Body of pancreas (tissue), 4 donors: Measurements from ENCODE around the gene CACNG3. TPM values are rescaled to one million over a fixed set of nuclear protein-coding genes. Genes with fewer than 3 reads are reported as not detected.

ENCODE experiments used
- ATAC-seq: fragments of 150-250 bp; one replicate; pipeline ENCODE4 v1.9.1; 2016
- DNase-seq, 4 donors: peaks; one replicate each; pipeline ENCODE4 v3.0.0-alpha.2; 2019
- H3K27ac ChIP-seq, 4 donors: fragments of 200-600 bp; sonication (generic); 1 replicate in 3 of 4; 2 replicates in 1 of 4; pipeline versions ENCODE4 v1.5.1 to v1.6.1; 2016 to 2019; ENCODE audit warnings: mild to moderate bottlenecking in 1 of 4, mixed read lengths in 1 of 4, moderate library complexity in 1 of 4
- H3K27me3 ChIP-seq, 2 donors: fragments of 200-600 bp; sonication (generic); one replicate each; pipeline ENCODE4 v1.6.0; 2016; ENCODE audit warnings: mild to moderate bottlenecking in 1 of 2
- H3K36me3 ChIP-seq, 2 donors: fragments of 200-600 bp; sonication (generic); replicated peaks in 1 of 2; 2 replicates each; pipeline ENCODE4 v1.5.1; 2016; ENCODE audit warnings: low read depth in 2 of 2; ENCODE audit not compliant: insufficient read depth in 1 of 2
- H3K4me1 ChIP-seq: fragments of 200-600 bp; sonication (generic); one replicate; pipeline ENCODE4 v1.6.0; 2016
- H3K4me3 ChIP-seq, 2 donors: fragments of 200-600 bp; sonication (generic); 1 replicate in 1 of 2; 2 replicates in 1 of 2; pipeline ENCODE4 v1.5.1; 2016 to 2019
- H3K9me3 ChIP-seq, 3 donors: fragments of 200-600 bp; sonication (generic); 1 replicate in 2 of 3; 2 replicates in 1 of 3; pipeline ENCODE4 v1.5.1; 2016
- CTCF ChIP-seq, 7 experiments: fragments of 450-650 bp in 4 of 7; fragments of 200-600 bp in 3 of 7; sonication (generic) in 3 of 7; IDR thresholded peaks; one replicate each; pipeline ENCODE4 v1.5.1; 2016 to 2019; ENCODE audit warnings: antibody characterized with exemption in 7 of 7
- POLR2A ChIP-seq, 3 donors: fragments of 450-650 bp; IDR thresholded peaks; one replicate each; pipeline ENCODE4 v1.6.1; 2016; ENCODE audit warnings: antibody characterized with exemption in 3 of 3, mild to moderate bottlenecking in 2 of 3
- WGBS, 2 donors: methylation state at CpG; one replicate each; pipeline ENCODE4 v1.1.5; 2017; 5-methylcytosine and 5-hydroxymethylcytosine counted together
- intact Hi-C: fragments of 100-400 bp; cut with DNase I; formaldehyde crosslinking; loops from one replicate; pipeline ENCODE4 v1.15.1; 2023
- total RNA-seq, 2 donors: library from RNA; depleted of rRNA; stranded (reverse); fragments of >200 nt; gene quantifications; one replicate each; pipeline ENCODE4 v1.1.0, GENCODE V29; 2016

Gene CACNG3
- total RNA-seq, 2 donors from 2014 or later = not detected

- TF ChIP-seq POLR2A (IDR thresholded peaks at IDR 0.05) = no peak
- TF ChIP-seq CTCF (IDR thresholded peaks at IDR 0.05) = no peak
- H3K36me3 ChIP-seq = no peaks in the 10 kb centered on the region
- peaks cover 0 to 3% of the 10 kb centered on the region in 2 donors for H3K27me3 ChIP-seq
- H3K4me1 ChIP-seq = no peaks in the 10 kb centered on the region
- no peak for ATAC-seq
- DNase-seq = no peak
- no peak overlapping the region for H3K27ac ChIP-seq
- H3K9me3 ChIP-seq = no peaks in the 10 kb centered on the region
- no peak overlapping the region for H3K4me3 ChIP-seq
- intact Hi-C loops = no loop called here
- WGBS, 2 donors = 15 to 42% methylated on average over 1 of the region's 1 CpG
These were observed 16.2 kb downstream of the CACNG3 start for GRCh38 chr16:24272379-24272778.

- H3K27ac ChIP-seq = no peak overlapping the region
- 66 to 87% methylated on average over 8 of the region's 8 CpGs for WGBS, 2 donors
- no peak for ATAC-seq
These were observed 17.5 kb downstream of the CACNG3 start for GRCh38 chr16:24273508-24274182.

GRCh38 chr16:24275413-24275812 lies 19.3 kb downstream of the CACNG3 start:
- TF ChIP-seq CTCF (IDR thresholded peaks at IDR 0.05) = no peak
- TF ChIP-seq POLR2A (IDR thresholded peaks at IDR 0.05) = no peak
- Histone ChIP-seq H3K9me3 (no peaks in the 10 kb centered on the region), H3K27me3 (peaks cover 0 to 3% of the 10 kb centered on the region in 2 donors), H3K4me1 (no peaks in the 10 kb centered on the region), H3K4me3 (no peak overlapping the region), H3K27ac (no peak overlapping the region), H3K36me3 (no peaks in the 10 kb centered on the region)
- WGBS, 2 donors = 75 to 100% methylated on average over 1 to 2 of the region's 2 CpGs
- no peak for ATAC-seq
- intact Hi-C loops = no loop called here
- DNase-seq = no peak

More at GRCh38 chr16:24273508-24274182, 17.5 kb downstream of the CACNG3 start:
- H3K36me3 ChIP-seq = no peaks in the 10 kb centered on the region
- H3K9me3 ChIP-seq = no peaks in the 10 kb centered on the region
- TF ChIP-seq POLR2A (IDR thresholded peaks at IDR 0.05) (no peak), CTCF (IDR thresholded peaks at IDR 0.05) (no peak)
- H3K4me3 ChIP-seq = no peak overlapping the region
- DNase-seq = no peak
- intact Hi-C loops = no loop called here
- H3K27me3 ChIP-seq = peaks cover 0 to 3% of the 10 kb centered on the region in 2 donors
- H3K4me1 ChIP-seq = no peaks in the 10 kb centered on the region

GRCh38 chr16:24279982-24280515 lies 23.9 kb downstream of the CACNG3 start:
- Histone ChIP-seq H3K9me3 (no peaks in the 10 kb centered on the region), H3K27ac (no peak overlapping the region), H3K4me3 (no peak overlapping the region), H3K36me3 (no peaks in the 10 kb centered on the region), H3K4me1 (no peaks in the 10 kb centered on the region), H3K27me3 (no peaks in the 10 kb centered on the region)
- TF ChIP-seq CTCF (IDR thresholded peaks at IDR 0.05) (no peak), POLR2A (IDR thresholded peaks at IDR 0.05) (no peak)
- DNase-seq (no peak), ATAC-seq (no peak)
- intact Hi-C loops = no loop called here
- 57 to 70% methylated on average over 8 of the region's 8 CpGs for whole genome bisulfite sequencing, 2 donors

GRCh38 chr16:24281466-24281865 lies 25.3 kb downstream of the CACNG3 start:
- ATAC-seq = no peak
- Histone ChIP-seq H3K27me3 (no peaks in the 10 kb centered on the region), H3K4me1 (no peaks in the 10 kb centered on the region), H3K36me3 (no peaks in the 10 kb centered on the region), H3K9me3 (no peaks in the 10 kb centered on the region), H3K4me3 (no peak overlapping the region), H3K27ac (no peak overlapping the region)
- WGBS, 2 donors = 36 to 47% methylated on average over 4 of the region's 4 CpGs
- DNase-seq = no peak
- intact Hi-C loops = no loop called here
- no peak for TF ChIP-seq CTCF (IDR thresholded peaks at IDR 0.05)
- TF ChIP-seq POLR2A (IDR thresholded peaks at IDR 0.05) = no peak
